OCI-LY7 (cell line): Measurements from ENCODE around the gene OGDH. TPM values are rescaled to one million over a fixed set of nuclear protein-coding genes. Genes with fewer than 3 reads are reported as not detected.

ENCODE experiments used
- BruUV-seq: library from RNA; stranded (reverse); fragments of 400-500 nt; replicated peaks from 2 replicates; lab custom pipeline; 2021; lab: Mats Ljungman, UMichigan
- CTCF ChIA-PET: fragments of 300-600 bp; sonication (Branson Sonifier 250); formaldehyde crosslinking; loops from one replicate; lab custom pipeline; 2022; ENCODE audit warnings: antibody characterized with exemption; ENCODE audit not compliant: unreplicated experiment; lab: Charles Lee
- POLR2A ChIA-PET: fragments of 300-600 bp; sonication (Branson Sonifier 250); formaldehyde crosslinking; loops from one replicate; lab custom pipeline; 2022; ENCODE audit warnings: antibody characterized with exemption; lab: Charles Lee
- DNase-seq: peaks from one replicate; pipeline ENCODE4 v3.0.0-alpha.2; 2015; ENCODE audit warnings: low spot score
- H2AFZ ChIP-seq: fragments of 200-600 bp; sonication (generic), shearing (Covaris generic); 2 replicates; pipeline ENCODE4 v1.6.1; 2014; ENCODE audit warnings: mild to moderate bottlenecking, antibody characterized with exemption, low read length, moderate library complexity
- H3K27ac ChIP-seq: fragments of 200-600 bp; sonication (generic); 2 replicates; pipeline ENCODE4 v1.5.1; 2014; ENCODE audit warnings: mixed run types, low read depth, mild to moderate bottlenecking, moderate library complexity, low read length, inconsistent platforms; ENCODE audit not compliant: poor library complexity, severe bottlenecking
- H3K36me3 ChIP-seq: fragments of 200-600 bp; sonication (generic); 2 replicates; pipeline ENCODE4 v1.6.1; 2014; ENCODE audit warnings: mild to moderate bottlenecking, antibody characterized with exemption, low read length, moderate library complexity, mixed read lengths; ENCODE audit not compliant: insufficient read depth
- H3K4me1 ChIP-seq: fragments of 200-600 bp; sonication (generic); 2 replicates; pipeline ENCODE4 v1.5.1; 2014; ENCODE audit warnings: mild to moderate bottlenecking, low read length; ENCODE audit not compliant: insufficient read depth, poor library complexity, severe bottlenecking
- H3K4me2 ChIP-seq: fragments of 200-600 bp; sonication (generic); 2 replicates; pipeline ENCODE4 v1.6.1; 2014; ENCODE audit warnings: mild to moderate bottlenecking, low read length
- H3K4me3 ChIP-seq: fragments of 200-600 bp; sonication (generic); 2 replicates; pipeline ENCODE4 v1.5.1; 2014; ENCODE audit warnings: mild to moderate bottlenecking, low read depth, low read length; ENCODE audit not compliant: poor library complexity, severe bottlenecking
- H3K79me2 ChIP-seq: fragments of 200-600 bp; sonication (generic); 2 replicates; pipeline ENCODE4 v1.6.1; 2016; ENCODE audit warnings: low read depth, mild to moderate bottlenecking, low read length, moderate library complexity, mixed read lengths; ENCODE audit not compliant: insufficient read depth
- H3K9me2 ChIP-seq: fragments of 200-600 bp; sonication (generic); 2 replicates; pipeline ENCODE4 v1.6.1; 2016; ENCODE audit warnings: mild to moderate bottlenecking, low read length, mixed read lengths; ENCODE audit not compliant: insufficient read depth
- H3K9me3 ChIP-seq: fragments of 200-600 bp; sonication (generic); 2 replicates; pipeline ENCODE4 v1.6.1; 2014; ENCODE audit warnings: mild to moderate bottlenecking, mixed run types, low read length, mixed read lengths
- H4K20me1 ChIP-seq: fragments of 200-600 bp; sonication (generic); 2 replicates; pipeline ENCODE4 v1.6.1; 2014; ENCODE audit warnings: mild to moderate bottlenecking, antibody characterized with exemption, low read length, moderate library complexity, mixed read lengths; ENCODE audit not compliant: insufficient read depth
- CTCF ChIP-seq: fragments of 200-600 bp; sonication (generic); conservative IDR thresholded peaks from 2 replicates; pipeline ENCODE4 v1.5.1; 2014; ENCODE audit warnings: mild to moderate bottlenecking, antibody characterized with exemption, low read length, moderate library complexity, mixed read lengths
- EZH2phosphoT487 ChIP-seq: fragments of 200-600 bp; sonication (generic); IDR thresholded peaks from 2 replicates; pipeline ENCODE4 v1.6.1; 2018; ENCODE audit warnings: low read depth, borderline replicate concordance, mild to moderate bottlenecking, mixed run types, antibody characterized with exemption, low read length, moderate library complexity, mixed read lengths
- intact Hi-C: fragments of 100-400 bp; cut with micrococcal nuclease; formaldehyde crosslinking; loops from one replicate; pipeline ENCODE4 v1.10.0; 2022; ENCODE audit not compliant: unreplicated experiment
- total RNA-seq, 2 experiments: library from RNA; depleted of rRNA in 1 of 2; stranded (reverse); fragments of >200 nt in 1 of 2; shearing (Covaris generic) in 1 of 2; gene quantifications; 2 replicates each; pipeline ENCODE4 v1.2.3, GENCODE V29; 2014 to 2022

OGDH gene
- total RNA-seq, 2 experiments from 2014 or later, result 47.6 to 70.9 TPM

- Histone ChIP-seq H3K9me3 (no peaks in the 10 kb centered on the region), H3K79me2 (no peaks in the 10 kb centered on the region), H2AFZ (no peak overlapping the region), H3K9me2 (no peaks in the 10 kb centered on the region), H3K27ac (no peak overlapping the region), H3K36me3 (no peaks in the 10 kb centered on the region), H3K4me2 (no peak overlapping the region), H3K4me1 (peaks cover 13% of the 10 kb centered on the region), H3K4me3 (no peak overlapping the region), H4K20me1 (no peaks in the 10 kb centered on the region)
- intact Hi-C loops, result no loop called here
- no peak for TF ChIP-seq CTCF
- TF ChIP-seq EZH2phosphoT487, result no peak
- DNase-seq, result no peak
- ChIA-PET POLR2A (interaction anchor here (0.9 kb wide), 1 partner anchor 250 kb away, joined by 3 read pairs; no protein-coding TSS in a partner anchor), CTCF (no interaction called here)
- BruUV-seq, result no TSS peak
Measured at GRCh38 chr7:44599222-44599621, 7.2 kb upstream of the OGDH start.

- H2AFZ ChIP-seq, result no peak overlapping the region
- CTCF ChIA-PET, result no interaction called here
- H3K4me1 ChIP-seq, result peaks cover 23% of the 10 kb centered on the region
- H3K36me3 ChIP-seq, result no peaks in the 10 kb centered on the region
- POLR2A ChIA-PET, result no interaction called here
- no peak for TF ChIP-seq EZH2phosphoT487
- TF ChIP-seq CTCF, result no peak
- intact Hi-C loops, result no loop called here
- no peaks in the 10 kb centered on the region for H3K9me3 ChIP-seq
- no peak overlapping the region for H3K27ac ChIP-seq
- peaks cover 7% of the 10 kb centered on the region for H3K79me2 ChIP-seq
- H3K9me2 ChIP-seq, result no peaks in the 10 kb centered on the region
- no peak overlapping the region for H3K4me3 ChIP-seq
- H4K20me1 ChIP-seq, result no peaks in the 10 kb centered on the region
- no peak for DNase-seq
- H3K4me2 ChIP-seq, result peak overlapping the region; percentile 38
- BruUV-seq, result no TSS peak
Measured at GRCh38 chr7:44602576-44602910, 3.9 kb upstream of the OGDH start.

GRCh38 chr7:44603193-44603592 lies 3.2 kb upstream of the OGDH start:
- POLR2A ChIA-PET, result interaction anchor here (0.6 to 1.0 kb wide), 6 partner anchors 15 to 236 kb away, joined by 3 to 6 read pairs (median 3); no protein-coding TSS in a partner anchor
- DNase-seq, result no peak

More at GRCh38 chr7:44603193-44603592, 3.2 kb upstream of the OGDH start:
- Histone ChIP-seq H3K36me3 (peaks cover 5% of the 10 kb centered on the region; the same call in 1 of the 2 replicates), H3K9me2 (no peaks in the 10 kb centered on the region), H3K4me3 (no peak overlapping the region), H4K20me1 (no peaks in the 10 kb centered on the region), H3K79me2 (peaks cover 13% of the 10 kb centered on the region), H2AFZ (no peak overlapping the region; the same call in 1 of the 2 replicates), H3K4me1 (peaks cover 29% of the 10 kb centered on the region), H3K4me2 (no peak overlapping the region), H3K27ac (no peak overlapping the region), H3K9me3 (no peaks in the 10 kb centered on the region)
- no TSS peak for BruUV-seq
- CTCF ChIA-PET, result no interaction called here
- intact Hi-C loops, result no loop called here
- TF ChIP-seq CTCF (no peak), EZH2phosphoT487 (no peak)
